IMR-90 (cell line): ENCODE data around the gene RRAGD. TPM values are rescaled to one million over a fixed set of nuclear protein-coding genes. Genes with fewer than 3 reads are reported as not detected.

Experiments
- ATAC-seq: fragments of 200-7000 bp; cut with Tn5 transposase; 2 replicates; pipeline ENCODE4 v1.9.1; 2020; ENCODE audit warnings: low read depth, mild to moderate bottlenecking, moderate library complexity
- BruUV-seq: library from RNA; stranded (reverse); fragments of 400-500 nt; replicated peaks from 2 replicates; lab custom pipeline; 2021; lab: Mats Ljungman, UMichigan
- CTCF ChIA-PET: fragments of 300-600 bp; formaldehyde crosslinking; extraction: SDS; loops from one replicate; lab custom pipeline; 2021; ENCODE audit warnings: antibody characterized with exemption; lab: Yijun Ruan, JAX
- POLR2A ChIA-PET: fragments of 300-600 bp; sonication (Branson Sonifier 250); formaldehyde crosslinking; loops from one replicate; lab custom pipeline; 2022; ENCODE audit warnings: antibody characterized with exemption; ENCODE audit not compliant: unreplicated experiment; lab: Charles Lee
- DNase-seq: peaks from one replicate; pipeline ENCODE4 v3.0.0; 2013
- H2AFZ ChIP-seq: replicated peaks from 2 replicates; pipeline ENCODE3; 2013; ENCODE audit warnings: low read length, mild to moderate bottlenecking; ENCODE audit not compliant: poor library complexity
- H2AK5ac ChIP-seq: 2 replicates; pipeline ENCODE4 v1.6.1; 2013; ENCODE audit warnings: low read depth, low read length, inconsistent platforms
- H2AK9ac ChIP-seq: replicated peaks from 2 replicates; pipeline ENCODE3; 2013; ENCODE audit warnings: mild to moderate bottlenecking, low read depth, low read length, moderate library complexity; ENCODE audit not compliant: poor library complexity
- H2BK120ac ChIP-seq: 2 replicates; pipeline ENCODE4 v1.6.1; 2013; ENCODE audit warnings: low read depth, low read length, inconsistent platforms
- H2BK15ac ChIP-seq: 3 replicates; pipeline ENCODE4 v1.6.1; 2013; ENCODE audit warnings: low read depth, low read length, inconsistent platforms
- H2BK20ac ChIP-seq: 2 replicates; pipeline ENCODE4 v1.6.1; 2013; ENCODE audit warnings: low read depth, mild to moderate bottlenecking, inconsistent platforms, low read length, moderate library complexity
- H2BK5ac ChIP-seq: 2 replicates; pipeline ENCODE4 v1.6.1; 2013; ENCODE audit warnings: mild to moderate bottlenecking, low read depth, low read length, inconsistent platforms; ENCODE audit not compliant: poor library complexity, severe bottlenecking
- H3K14ac ChIP-seq: replicated peaks from 2 replicates; pipeline ENCODE4 v1.6.1; 2013; ENCODE audit warnings: low read depth, low read length, inconsistent platforms
- H3K18ac ChIP-seq: 2 replicates; pipeline ENCODE4 v1.6.1; 2013; ENCODE audit warnings: low read depth, low read length, control low read depth
- H3K23ac ChIP-seq: 2 replicates; pipeline ENCODE4 v1.6.1; 2013; ENCODE audit warnings: low read depth, low read length, inconsistent platforms
- H3K27ac ChIP-seq: 2 replicates; pipeline ENCODE4 v1.5.1; 2013; ENCODE audit warnings: mild to moderate bottlenecking, control low read depth, low read length; ENCODE audit not compliant: insufficient read depth
- H3K27me3 ChIP-seq: 2 replicates; pipeline ENCODE4 v1.6.1; 2013; ENCODE audit warnings: low read length; ENCODE audit not compliant: control insufficient read depth, insufficient read depth
- H3K36me3 ChIP-seq: 2 replicates; pipeline ENCODE4 v1.6.1; 2013; ENCODE audit warnings: low read length, mixed read lengths; ENCODE audit not compliant: control insufficient read depth, insufficient read depth
- H3K4ac ChIP-seq: 2 replicates; pipeline ENCODE4 v1.6.1; 2013; ENCODE audit warnings: low read depth, low read length, inconsistent platforms
- H3K4me1 ChIP-seq: 2 replicates; pipeline ENCODE4 v1.6.1; 2013; ENCODE audit warnings: low read length, mixed read lengths; ENCODE audit not compliant: control insufficient read depth, insufficient read depth
- H3K4me2 ChIP-seq: 2 replicates; pipeline ENCODE4 v1.6.1; 2013; ENCODE audit warnings: low read depth, mild to moderate bottlenecking, control low read depth, low read length, moderate library complexity
- H3K4me3 ChIP-seq: 2 replicates; pipeline ENCODE4 v1.5.1; 2013; ENCODE audit warnings: low read depth, mild to moderate bottlenecking, control low read depth, low read length, moderate library complexity; ENCODE audit not compliant: insufficient read depth
- H3K56ac ChIP-seq: 2 replicates; pipeline ENCODE4 v1.6.1; 2013; ENCODE audit warnings: low read length, inconsistent platforms; ENCODE audit not compliant: insufficient read depth; ENCODE audit errors: extremely low read depth
- H3K79me1 ChIP-seq, 2 experiments: 2 replicates each; pipeline ENCODE4 v1.6.1; 2013; ENCODE audit warnings: low read length in 2 of 2, inconsistent platforms in 1 of 2, low read depth in 1 of 2
- H3K9ac ChIP-seq: 2 replicates; pipeline ENCODE4 v1.6.1; 2013; ENCODE audit warnings: low read depth, low read length, control low read depth
- H3K9me1 ChIP-seq: 2 replicates; pipeline ENCODE4 v1.6.1; 2013; ENCODE audit warnings: low read length, inconsistent platforms; ENCODE audit not compliant: insufficient read depth
- H3K9me3 ChIP-seq: 2 replicates; pipeline ENCODE4 v1.6.1; 2013; ENCODE audit warnings: low read length; ENCODE audit not compliant: control insufficient read depth, insufficient read depth
- H4K20me1 ChIP-seq: 2 replicates; pipeline ENCODE4 v1.6.1; 2013; ENCODE audit warnings: low read length, inconsistent platforms; ENCODE audit not compliant: insufficient read depth
- H4K5ac ChIP-seq: 2 replicates; pipeline ENCODE4 v1.6.1; 2013; ENCODE audit warnings: mild to moderate bottlenecking, low read depth, low read length, control low read depth
- H4K8ac ChIP-seq, 2 experiments: 2 replicates each; pipeline ENCODE4 v1.6.1; 2013; ENCODE audit warnings: low read depth in 2 of 2, low read length in 2 of 2, control low read depth in 1 of 2, inconsistent platforms in 1 of 2
- H4K91ac ChIP-seq: 2 replicates; pipeline ENCODE4 v1.6.1; 2013; ENCODE audit warnings: low read depth, low read length, inconsistent platforms; ENCODE audit not compliant: insufficient read depth
- BHLHE40 ChIP-seq: fragments of 150-350 bp; IDR thresholded peaks from 2 replicates; pipeline ENCODE4 v1.6.1; 2016; ENCODE audit warnings: mild to moderate bottlenecking, low read depth, low read length
- CEBPB ChIP-seq: IDR thresholded peaks from 2 replicates; pipeline ENCODE4 v1.6.1; 2012; ENCODE audit warnings: low read depth, low read length, improper control_type of control experiment
- CHD1 ChIP-seq: IDR thresholded peaks from 2 replicates; pipeline ENCODE4 v1.6.1; 2012; ENCODE audit warnings: low read depth, low read length, improper control_type of control experiment
- CTCF ChIP-seq: conservative IDR thresholded peaks from 2 replicates; pipeline ENCODE4 v1.5.1; 2012; ENCODE audit warnings: mild to moderate bottlenecking, low read depth, low read length, improper control_type of control experiment
- ELK1 ChIP-seq: fragments of 150-350 bp; IDR thresholded peaks from 2 replicates; pipeline ENCODE4 v1.6.1; 2016; ENCODE audit warnings: low read depth, mild to moderate bottlenecking, low read length, moderate library complexity, borderline replicate concordance
- FOS ChIP-seq: fragments of 150-350 bp; IDR thresholded peaks from 2 replicates; pipeline ENCODE4 v1.6.1; 2016; ENCODE audit warnings: low read depth, low read length
- MAFK ChIP-seq: IDR thresholded peaks from 2 replicates; pipeline ENCODE4 v1.6.1; 2012; ENCODE audit warnings: low read depth, low read length, improper control_type of control experiment
- MAZ ChIP-seq: IDR thresholded peaks from 2 replicates; pipeline ENCODE4 v1.6.1; 2012; ENCODE audit warnings: low read depth, mild to moderate bottlenecking, low read length, improper control_type of control experiment, moderate library complexity, borderline replicate concordance
- MXI1 ChIP-seq: IDR thresholded peaks from 2 replicates; pipeline ENCODE4 v1.6.1; 2012; ENCODE audit warnings: low read depth, mild to moderate bottlenecking, low read length, moderate library complexity, borderline replicate concordance
- NFE2L2 ChIP-seq: fragments of 150-350 bp; IDR thresholded peaks from 2 replicates; pipeline ENCODE4 v1.6.1; 2016; ENCODE audit warnings: low read depth, mild to moderate bottlenecking, low read length
- POLR2A ChIP-seq: IDR thresholded peaks from 2 replicates; pipeline ENCODE4 v1.6.1; 2012; ENCODE audit warnings: mild to moderate bottlenecking, low read depth, low read length
- RAD21 ChIP-seq: IDR thresholded peaks from 2 replicates; pipeline ENCODE4 v1.6.1; 2012; ENCODE audit warnings: low read length, improper control_type of control experiment
- RCOR1 ChIP-seq: IDR thresholded peaks from 2 replicates; pipeline ENCODE4 v1.6.1; 2012; ENCODE audit warnings: mild to moderate bottlenecking, low read length, improper control_type of control experiment; ENCODE audit not compliant: insufficient replicate concordance
- RFX5 ChIP-seq: IDR thresholded peaks from 2 replicates; pipeline ENCODE4 v1.8.0; 2012; ENCODE audit warnings: low read depth, mild to moderate bottlenecking, low read length, moderate library complexity
- SMC3 ChIP-seq: fragments of 150-350 bp; IDR thresholded peaks from 2 replicates; pipeline ENCODE4 v1.6.1; 2016; ENCODE audit warnings: low read depth, mild to moderate bottlenecking, antibody characterized with exemption, low read length, moderate library complexity
- USF2 ChIP-seq: fragments of 150-350 bp; IDR thresholded peaks from 2 replicates; pipeline ENCODE4 v1.6.1; 2017; ENCODE audit warnings: mild to moderate bottlenecking, antibody characterized with exemption, low read length, low read depth
- WGBS, 2 experiments: methylation state at CpG; one replicate each; pipeline versions ENCODE4 v1.1.5 to v1.1.7; 2013; ENCODE audit warnings: missing lambda C conversion rate in 2 of 2; ENCODE audit not compliant: insufficient read length in 1 of 2; ENCODE audit errors: extremely low coverage in 2 of 2; 5-methylcytosine and 5-hydroxymethylcytosine counted together
- dilution Hi-C: fragments of 300-500 bp; cut with HindIII; formaldehyde crosslinking; loops from one replicate; pipeline ENCODE4 v1.14.3; 2018; ENCODE audit warnings: low sequenced_read_pairs; ENCODE audit not compliant: unreplicated experiment
- in situ Hi-C: fragments of 300-500 bp; cut with MboI; formaldehyde crosslinking; loops from 3 replicates; pipeline ENCODE4 v1.14.3; 2019; ENCODE audit warnings: low sequenced_read_pairs, inconsistent platforms, mixed read lengths
- intact Hi-C: fragments of 100-400 bp; cut with micrococcal nuclease; formaldehyde crosslinking; loops from 2 replicates; pipeline ENCODE4 v1.10.0; 2022
- polyA plus RNA-seq, 3 experiments: library from polyadenylated mRNA; depleted of rRNA; stranded (reverse); fragments of >200 nt; gene quantifications; 2 replicates each; pipeline ENCODE4 v1.2.3, GENCODE V29; 2012; ENCODE audit warnings: low replicate concordance in 1 of 3
- total RNA-seq: library from RNA; depleted of rRNA; stranded (reverse); fragments of >200 nt; gene quantifications from 2 replicates; pipeline ENCODE4 v1.2.3, GENCODE V29; 2012

Gene RRAGD
- total and polyA plus RNA-seq, 2 of the 4 experiments (the other 2 are of a cell fraction), result not detected

GRCh38 chr6:89415185-89415584 lies 3.1 kb upstream of the RRAGD start:
- Histone ChIP-seq H2AK9ac (no peak overlapping the region), H3K14ac (no peak overlapping the region), H3K27me3 (peaks cover 43% of the 10 kb centered on the region), H4K5ac (no peak overlapping the region), H3K9ac (no peak overlapping the region), H3K79me1 (no peaks in the 10 kb centered on the region), H4K8ac (no peak overlapping the region), H2BK120ac (no peak overlapping the region), H3K9me1 (no peaks in the 10 kb centered on the region), H3K56ac (no peak overlapping the region), H3K27ac (no peak overlapping the region), H4K91ac (no peak overlapping the region), H2BK20ac (no peak overlapping the region), H3K23ac (no peak overlapping the region), H2BK15ac (no peak overlapping the region), H3K4me3 (no peak overlapping the region), H2AK5ac (no peak overlapping the region), H3K18ac (no peak overlapping the region), H3K4me1 (no peaks in the 10 kb centered on the region), H3K4me2 (no peak overlapping the region), H2BK5ac (no peak overlapping the region), H3K9me3 (no peaks in the 10 kb centered on the region), H3K36me3 (no peaks in the 10 kb centered on the region), H2AFZ (no peak overlapping the region), H3K4ac (no peak overlapping the region), H4K20me1 (no peaks in the 10 kb centered on the region)
- no peak for ATAC-seq
- intact Hi-C loops, result no loop called here
- in situ Hi-C loops, result no loop called here
- ChIA-PET CTCF (no interaction called here), POLR2A (no interaction called here)
- BruUV-seq, result no TSS peak
- TF ChIP-seq RCOR1 (no peak), RAD21 (no peak), CEBPB (no peak), CHD1 (no peak), SMC3 (no peak), RFX5 (no peak), MAZ (no peak), USF2 (no peak), MXI1 (no peak), CTCF (no peak), POLR2A (no peak), BHLHE40 (no peak), NFE2L2 (no peak), FOS (no peak), ELK1 (no peak), MAFK (no peak)
- no peak for DNase-seq
- no CpG with 5 or more reads among the region's 2 CpGs for WGBS, 2 experiments
- dilution Hi-C loops, result no loop called here
